ENCODE measurements around the gene NPY. TPM values are rescaled to one million over a fixed set of nuclear protein-coding genes. Genes with fewer than 3 reads are reported as not detected.

NPY gene
- total RNA-seq, 1 experiment from 2014 or later = not detected

GRCh38 chr7:24297362-24297761, 13.4 kb downstream of the NPY start:
- Histone ChIP-seq H2BK12ac (ENCODE audit: insufficient read length, low read depth, low read length) (no peak overlapping the region), H3K18ac (ENCODE audit: insufficient read length, low read depth, low read length) (no peak overlapping the region), H3K27ac (ENCODE audit: insufficient read length, low read depth, low read length) (no peak overlapping the region), H3K9ac (ENCODE audit: extremely low read depth, insufficient read length, low read length) (no peak overlapping the region), H3K27me3 (ENCODE audit: insufficient read depth, low read length) (no peaks in the 10 kb centered on the region), H3K79me1 (ENCODE audit: insufficient read depth, low read depth, low read length, poor library complexity, severe bottlenecking) (no peaks in the 10 kb centered on the region), H3K56ac (ENCODE audit: insufficient read length, low read depth, low read length) (no peak overlapping the region), H3T11ph (ENCODE audit: low read length) (no peak overlapping the region), H3K4me2 (ENCODE audit: insufficient read depth, insufficient read length, low read length) (no peak overlapping the region), H2BK20ac (ENCODE audit: low read depth, low read length, poor library complexity, severe bottlenecking) (no peak overlapping the region), H3K23ac (ENCODE audit: insufficient read length, low read depth, low read length) (no peak overlapping the region), H2BK15ac (ENCODE audit: low read depth, low read length) (no peak overlapping the region), H2AK5ac (ENCODE audit: insufficient read length, low read length) (no peak overlapping the region), H4K5ac (ENCODE audit: insufficient read length, low read depth, low read length) (no peak overlapping the region), H3K4me1 (ENCODE audit: insufficient read depth, low read length) (no peaks in the 10 kb centered on the region), H4K91ac (ENCODE audit: insufficient read length, low read depth, low read length) (no peak overlapping the region), H3K4ac (ENCODE audit: low read depth, low read length) (no peak overlapping the region), H2BK5ac (ENCODE audit: insufficient read length, low read length) (no peak overlapping the region), H2BK120ac (ENCODE audit: low read depth, low read length, poor library complexity, severe bottlenecking) (no peak overlapping the region), H2AFZ (ENCODE audit: low read length) (no peak overlapping the region), H4K20me1 (ENCODE audit: control insufficient read depth, insufficient read depth, insufficient read length) (no peaks in the 10 kb centered on the region), H4K8ac (replicated peaks; ENCODE audit: insufficient read length, low read depth, low read length) (no peak overlapping the region), H3K9me3 (ENCODE audit: control insufficient read depth, low read depth, low read length) (no peaks in the 10 kb centered on the region), H3K14ac (ENCODE audit: insufficient read depth, low read length) (no peak overlapping the region), H3K23me2 (ENCODE audit: insufficient read length, low read depth, low read length, poor library complexity, severe bottlenecking) (no peaks in the 10 kb centered on the region), H3K79me2 (ENCODE audit: insufficient read depth, low read length) (no peaks in the 10 kb centered on the region)
- Mint-ChIP-seq H3K36me3 (ENCODE audit: insufficient read depth in 1 of 3, low read depth in 3 of 3) (no peaks in the 10 kb centered on the region), H3K27me3 (ENCODE audit: low read depth) (no peaks in the 10 kb centered on the region), H3K4me3 (no peak overlapping the region), H3K4me1 (no peaks in the 10 kb centered on the region), H3K27ac (no peak overlapping the region), H3K9me3 (peaks cover 0 to 3% of the 10 kb centered on the region in 2 experiments; a peak in 1 of 5 replicates)
- TF ChIP-seq CTCF (conservative IDR thresholded peaks at IDR 0.05) = no peak
- no peak for DNase-seq
- no CpG with 5 or more reads among the region's 3 CpGs for WGBS (ENCODE audit: extremely low coverage, insufficient read length, low lambda C conversion rate)

Measured in H9 (cell line).